GM23338 (cell line): ENCODE measurements around the gene KCNAB1.

ENCODE experiments used
- CREB1 ChIP-seq: fragments of 250-450 bp; sonication (Bioruptor Pico); IDR thresholded peaks from 2 replicates; pipeline ENCODE4 v1.5.0; 2020; ENCODE audit warnings: low read depth, mild to moderate bottlenecking, moderate library complexity
- CTCF ChIP-seq, 2 experiments: fragments of 200-600 bp in 1 of 2; sonication (generic) in 1 of 2; conservative IDR thresholded peaks; 2 replicates each; pipeline versions ENCODE4 v1.5.1 to v1.6.1; 2016 to 2017; ENCODE audit warnings: antibody characterized with exemption in 2 of 2, low read depth in 2 of 2, mild to moderate bottlenecking in 2 of 2, moderate library complexity in 1 of 2
- EZH2 ChIP-seq: fragments of 200-600 bp; sonication (generic); IDR thresholded peaks from one replicate; pipeline ENCODE4 v1.8.0; 2017; ENCODE audit warnings: antibody characterized with exemption, mild to moderate bottlenecking, low read depth; ENCODE audit not compliant: unreplicated experiment
- EZH2phosphoT487 ChIP-seq: fragments of 200-600 bp; sonication (generic); IDR thresholded peaks from one replicate; pipeline ENCODE4 v1.8.1; 2018; ENCODE audit warnings: antibody characterized with exemption; ENCODE audit not compliant: unreplicated experiment
- POLR2AphosphoS5 ChIP-seq: IDR thresholded peaks from 2 replicates; pipeline ENCODE4 v1.6.1; 2016; ENCODE audit warnings: antibody characterized with exemption, low read depth
- REST ChIP-seq: IDR thresholded peaks from one replicate; pipeline ENCODE4 v1.6.1; 2018; ENCODE audit warnings: antibody characterized with exemption; ENCODE audit not compliant: unreplicated experiment
- STAT1 ChIP-seq: IDR thresholded peaks from one replicate; pipeline ENCODE4 v1.6.1; 2016; ENCODE audit warnings: antibody characterized with exemption; ENCODE audit not compliant: unreplicated experiment

GRCh38 chr3:156349111-156349510 lies 228.7 kb downstream of the KCNAB1 start:
- TF ChIP-seq CTCF (conservative IDR thresholded peaks at IDR 0.05; ENCODE audit: low read depth in 2 of 2) (no peak), STAT1 (no peak), CREB1 (CRISPR knock-in tag) (no peak), EZH2phosphoT487 (no peak), EZH2 (no peak), REST (no peak), POLR2AphosphoS5 (no peak)
